Colon (tissue), 2 donors: ENCODE data around the gene TTC9C.
"Not testable (repeated sequence)": the region's sequence is repeated elsewhere in the genome, so short reads cannot be mapped to it uniquely, and the experiment has no call there.

Experiments used
- FAIRE-seq: peaks from 2 replicates; lab custom pipeline; 2012; peaks lifted over from hg19 to GRCh38; lab: Jason Lieb, UNC
- donor health status: control.
- donor health status: control.

Gene TTC9C

DNA sequence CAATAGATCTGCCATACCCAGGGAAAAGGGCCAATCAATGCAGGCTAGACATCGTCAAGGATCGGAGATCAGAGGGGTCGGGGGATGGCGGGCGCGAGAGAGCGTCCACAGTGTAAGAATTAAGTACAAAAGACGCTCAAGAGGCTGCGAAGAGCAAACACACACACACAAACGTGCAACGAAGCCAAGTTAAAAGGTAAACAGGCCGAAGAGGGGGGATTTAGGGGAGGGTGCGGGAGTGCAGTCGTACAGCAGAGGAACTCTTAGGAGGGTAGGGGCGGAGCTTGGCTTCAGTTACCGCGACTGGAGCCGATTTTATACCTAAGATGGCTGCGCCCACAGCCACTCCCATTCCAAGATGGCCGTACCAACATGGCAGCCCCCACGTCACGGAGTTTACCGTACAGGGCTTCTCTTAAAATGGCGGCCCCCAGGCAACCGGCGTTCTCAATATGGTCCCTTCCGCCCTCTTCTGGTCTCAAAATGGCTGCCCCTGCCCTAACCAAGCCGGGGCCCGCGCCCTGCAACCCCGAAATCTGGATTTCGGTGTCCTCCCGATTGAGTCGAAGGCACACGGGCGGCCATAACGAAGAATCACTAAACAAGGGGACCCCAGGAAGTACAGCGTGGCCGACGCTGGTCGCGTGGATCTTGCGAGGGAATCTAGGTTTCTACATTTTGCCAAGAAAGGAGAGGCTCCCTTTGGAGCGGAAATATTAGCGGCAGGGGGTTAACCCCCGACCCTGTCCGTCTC, 18.9 kb upstream of the TTC9C start:
- FAIRE-seq = no peak

GRCh38 chr11:62710001-62710345, 18.3 kb upstream of the TTC9C start:
- FAIRE-seq = no peak

DNA sequence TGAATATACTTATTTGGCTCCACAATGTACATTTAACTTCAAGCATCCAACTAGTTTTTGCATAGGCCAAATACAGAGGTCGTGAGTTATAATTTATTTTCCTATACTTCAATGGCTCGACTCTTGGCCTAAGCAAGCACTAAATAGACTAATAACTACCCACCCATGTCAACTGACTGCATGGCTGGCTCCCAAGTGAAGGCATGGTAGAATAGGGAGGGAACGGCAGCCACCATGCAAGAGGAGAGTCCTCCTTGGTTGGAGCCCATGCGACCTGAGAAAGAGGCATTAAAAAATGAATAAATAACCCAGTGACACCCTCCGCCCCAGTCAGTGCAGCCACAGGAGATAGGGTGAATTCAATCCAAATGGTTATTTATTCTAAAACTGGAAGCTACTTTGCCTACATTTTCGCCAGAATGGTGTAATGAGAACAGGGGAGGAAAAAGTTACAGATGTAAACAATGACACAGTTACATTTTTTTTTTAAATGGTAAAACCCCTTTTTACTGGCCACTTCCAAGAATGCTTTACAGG, 15.9 kb upstream of the TTC9C start:
- no peak for FAIRE-seq

GRCh38 chr11:62712861-62713260, 15.4 kb upstream of the TTC9C start:
- no peak for FAIRE-seq

DNA sequence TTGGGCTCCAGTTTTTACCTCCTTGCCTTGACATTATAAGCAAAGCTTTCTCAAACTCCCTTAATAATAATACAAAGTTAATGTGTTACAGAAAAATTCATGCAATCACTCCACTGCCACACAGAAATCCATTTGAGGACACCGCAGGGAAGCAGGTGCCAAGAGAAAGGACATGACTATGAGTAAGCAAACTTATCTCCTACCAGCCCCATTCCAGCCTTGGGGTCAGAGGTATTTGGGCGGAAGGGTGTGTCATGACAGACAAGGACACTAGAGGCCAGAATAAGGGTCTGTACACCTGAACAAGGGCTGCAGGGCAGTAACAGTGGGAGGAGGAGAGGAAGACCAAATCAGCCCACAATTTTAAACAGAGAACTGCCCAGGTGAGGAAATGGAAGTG, 14.9 kb upstream of the TTC9C start:
- FAIRE-seq = no peak

DNA sequence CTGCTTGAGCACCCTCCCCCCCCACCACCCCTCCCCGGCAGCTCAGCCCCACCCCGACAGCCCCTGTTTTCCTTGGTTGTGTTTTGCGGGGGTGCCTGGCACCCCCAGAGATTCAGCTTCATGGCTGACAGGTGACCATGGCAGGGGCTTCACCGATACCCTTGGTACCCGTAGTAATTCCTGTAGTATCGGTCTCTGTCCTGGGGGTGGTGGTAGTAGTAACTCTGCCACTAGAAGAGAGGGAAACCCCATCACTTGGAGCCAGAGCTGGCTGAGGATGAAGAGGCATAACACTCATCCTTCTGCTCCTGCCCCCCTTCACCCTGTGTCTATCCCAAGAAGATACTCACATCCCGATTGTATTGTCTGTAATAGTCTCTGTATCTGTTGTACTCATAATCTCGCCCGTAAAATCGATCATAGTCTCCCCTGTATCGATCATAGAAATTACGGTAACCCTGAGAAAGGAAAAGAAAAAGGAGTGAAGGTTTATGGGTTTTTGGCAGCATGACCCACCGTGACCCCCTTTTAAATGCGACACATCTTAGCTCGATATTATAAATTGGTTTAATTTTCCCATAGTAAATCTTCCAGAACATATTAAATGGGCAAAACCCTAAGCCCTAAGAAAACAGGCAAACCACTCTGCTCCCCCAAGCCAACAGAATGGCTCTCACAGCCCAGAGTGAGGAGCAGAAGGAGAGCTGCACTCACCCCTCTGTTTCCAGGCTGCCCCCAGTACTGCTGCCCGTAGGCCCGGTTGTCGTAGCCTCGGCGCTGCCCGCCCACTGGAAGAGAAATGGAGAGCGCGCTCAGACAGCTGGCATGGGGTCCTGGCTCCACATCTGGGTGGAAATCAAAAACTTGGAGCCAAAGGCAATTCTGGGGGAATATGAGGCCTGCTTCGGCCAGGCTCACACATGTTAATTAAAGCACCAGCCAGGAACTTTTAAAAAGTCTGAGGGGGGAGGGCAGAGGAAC, 12.8 kb upstream of the TTC9C start:
- FAIRE-seq = no peak

- FAIRE-seq = no peak
Measured at GRCh38 chr11:62716206-62716605, 12.1 kb upstream of the TTC9C start.

GRCh38 chr11:62716816-62717215, 11.5 kb upstream of the TTC9C start:
- FAIRE-seq = no peak

GRCh38 chr11:62719302-62719978, 8.8 kb upstream of the TTC9C start:
- FAIRE-seq = no peak

- FAIRE-seq = no peak
Measured at GRCh38 chr11:62721994-62722393, 6.3 kb upstream of the TTC9C start.

DNA sequence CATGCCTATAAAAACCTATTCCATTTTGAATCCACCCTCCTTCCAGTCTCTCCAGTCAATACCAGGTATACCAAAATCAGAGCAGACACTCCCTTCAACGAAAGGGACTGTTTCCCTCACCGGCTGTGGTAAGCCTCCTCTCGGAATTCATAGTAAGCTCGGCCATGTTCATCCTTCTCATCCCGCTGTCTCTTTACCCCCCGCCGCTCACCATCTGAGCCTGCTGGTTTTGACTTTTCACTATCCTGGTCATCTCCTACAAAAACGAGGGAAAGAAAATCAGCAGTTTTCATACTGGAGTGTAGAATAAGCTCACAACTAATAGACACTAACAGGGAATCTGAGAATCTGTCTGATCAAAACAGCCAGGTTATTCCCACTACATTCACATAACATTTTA, 4.1 kb upstream of the TTC9C start:
- FAIRE-seq = no peak

DNA sequence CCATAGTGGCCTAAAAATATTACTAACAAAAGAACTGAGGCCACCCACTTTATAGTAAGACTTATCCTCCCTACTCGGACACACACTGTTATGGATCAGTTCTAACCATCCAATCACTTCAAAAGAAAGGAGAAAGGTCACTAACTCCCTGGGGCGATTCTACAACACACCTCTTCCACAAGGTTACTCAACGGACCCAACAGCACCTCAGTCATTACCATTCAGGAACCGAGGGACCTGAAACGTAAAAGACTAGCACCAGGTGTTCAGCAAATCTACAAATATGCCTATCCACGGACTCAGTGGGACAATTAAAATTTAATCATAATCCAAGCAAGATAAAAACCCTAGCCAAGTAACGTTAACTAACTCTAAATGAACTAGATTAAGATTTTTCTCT, 2.6 kb upstream of the TTC9C start:
- no peak for FAIRE-seq

DNA sequence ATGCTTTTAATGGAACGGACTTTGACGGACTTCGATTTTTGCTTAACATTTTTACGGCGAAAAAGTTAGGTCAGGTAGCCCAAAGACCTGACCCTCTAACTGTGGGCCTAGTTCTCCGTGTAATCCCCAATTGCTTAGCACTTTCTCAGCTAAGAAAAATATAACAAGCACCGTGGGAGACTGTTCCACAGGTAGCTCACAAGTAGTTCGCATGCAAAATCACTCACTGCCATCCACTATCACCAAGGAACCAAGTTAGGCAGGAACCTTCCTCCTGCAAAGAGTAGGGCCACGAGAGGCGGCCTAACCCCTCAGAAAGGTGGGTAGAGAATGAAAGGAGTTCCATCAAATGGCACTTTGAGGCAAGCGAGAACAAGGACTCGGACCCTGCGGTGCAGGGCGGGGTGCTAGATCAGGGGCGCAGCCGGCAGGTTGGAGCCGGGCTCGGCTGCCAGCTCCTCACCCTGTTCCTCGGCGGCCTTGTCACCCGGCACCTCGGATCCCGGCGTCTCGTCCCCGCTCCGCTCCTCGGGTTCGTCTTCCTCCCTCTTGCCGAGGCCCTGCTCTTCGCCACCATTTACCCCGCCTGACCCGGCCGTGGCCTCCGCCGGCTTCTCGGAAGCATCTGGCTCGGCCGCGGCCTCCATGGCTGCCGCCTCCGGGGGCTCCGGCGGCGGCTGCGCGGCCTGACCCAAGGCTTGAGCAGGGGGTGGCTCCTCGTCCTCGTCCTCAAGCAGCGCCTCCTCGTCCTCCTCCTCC, 2.0 kb upstream of the TTC9C start:
- no peak for FAIRE-seq

- no peak for FAIRE-seq
Measured at GRCh38 chr11:62726915-62727164, 1.4 kb upstream of the TTC9C start.

DNA sequence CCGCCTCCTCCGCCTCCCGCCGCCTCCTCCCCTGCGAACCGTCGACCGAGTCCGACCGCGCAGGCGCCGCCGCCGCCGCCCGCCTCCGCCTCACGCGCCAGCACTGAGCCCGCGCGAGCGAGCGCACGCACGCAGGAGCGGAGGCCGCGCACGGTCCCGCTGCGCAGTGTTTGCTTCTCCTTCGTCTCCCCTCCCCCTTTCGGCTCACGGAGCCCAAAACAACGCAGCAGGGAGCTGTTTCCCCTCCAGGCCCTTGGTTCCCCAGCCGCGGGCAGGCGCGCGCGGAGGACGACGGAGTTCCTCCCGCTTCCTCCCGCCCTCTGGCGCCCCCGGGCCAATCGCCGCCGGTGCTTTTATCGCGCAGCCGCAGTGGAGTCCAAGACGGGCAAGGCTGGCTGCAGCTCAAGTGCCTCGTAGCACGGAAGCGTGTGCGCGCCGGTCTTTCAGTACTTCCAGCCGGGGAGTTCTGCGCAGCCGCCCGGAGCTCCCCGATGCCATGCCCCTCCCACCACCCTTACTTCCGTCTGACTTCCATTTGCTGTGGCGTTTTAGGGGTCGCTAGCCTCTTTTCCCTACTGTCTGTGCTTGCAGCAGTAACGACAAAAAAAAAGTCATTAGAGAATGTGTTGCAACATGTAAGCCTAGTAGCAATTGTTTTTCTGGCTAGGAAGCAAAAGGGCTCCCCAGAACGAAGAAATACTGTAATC, 968 bp upstream of the TTC9C start, which contains the start of gene HNRNPUL2:
HNRNPUL2 (minus strand) TSS at position 293 of the 707 bp plus-strand sequence. CDS start 301 bp downstream, outside the sequence.
- no peak for FAIRE-seq

DNA sequence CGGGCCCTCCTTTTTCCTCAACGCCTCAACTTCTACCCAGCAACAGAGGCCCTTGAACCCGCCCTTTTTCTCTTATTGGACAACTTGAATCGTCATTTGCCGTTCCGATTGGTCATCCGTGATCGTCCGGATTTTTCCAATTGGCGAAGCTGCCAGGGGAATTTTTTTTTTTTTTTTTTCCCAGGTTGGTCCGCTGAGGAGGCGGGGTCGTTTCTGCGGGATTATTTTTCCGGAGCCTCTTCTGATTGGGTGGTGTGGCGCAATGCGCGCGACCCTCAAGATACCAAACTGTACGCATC, 465 bp upstream of the TTC9C start:
- FAIRE-seq = no peak

GRCh38 chr11:62730076-62730475, 1.8 kb downstream of the TTC9C start:
- not testable (repeated sequence) for FAIRE-seq

- no peak for FAIRE-seq
Measured at GRCh38 chr11:62732830-62733229, 4.5 kb downstream of the TTC9C start.

GRCh38 chr11:62737196-62737595, 8.9 kb downstream of the TTC9C start:
- FAIRE-seq = no peak

DNA sequence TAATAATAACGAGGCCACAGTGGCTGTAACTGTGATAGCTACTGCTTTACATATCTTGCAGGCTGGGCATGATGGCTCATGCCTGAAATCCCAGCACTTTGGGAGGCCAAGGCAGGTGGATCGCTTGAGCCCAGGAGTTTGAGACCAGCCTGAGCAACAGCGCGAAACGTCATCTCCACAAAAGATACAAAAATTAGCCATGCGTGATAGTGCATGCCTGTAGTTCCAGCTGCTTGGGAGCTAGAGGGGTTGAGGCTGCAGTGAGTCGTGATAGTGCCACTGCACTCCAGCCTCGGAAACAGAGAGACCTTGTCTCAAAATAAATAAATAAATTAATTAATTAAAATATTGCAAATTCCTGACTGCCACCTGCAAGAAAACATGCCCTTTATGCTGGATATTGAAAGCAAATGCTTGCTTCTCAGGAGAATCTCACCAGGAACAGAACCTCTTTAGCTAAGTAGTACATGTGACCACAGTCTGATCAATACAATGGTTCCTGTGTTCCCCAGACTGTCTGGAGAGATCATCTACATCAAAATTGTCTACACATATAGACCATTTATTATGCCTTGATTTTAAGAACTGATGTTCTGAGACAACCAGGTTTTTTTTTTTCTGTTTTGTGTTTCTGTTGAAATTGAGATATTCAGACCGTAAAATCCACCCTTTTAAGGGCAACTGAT, 19.3 kb downstream of the TTC9C start:
- FAIRE-seq = no peak

DNA sequence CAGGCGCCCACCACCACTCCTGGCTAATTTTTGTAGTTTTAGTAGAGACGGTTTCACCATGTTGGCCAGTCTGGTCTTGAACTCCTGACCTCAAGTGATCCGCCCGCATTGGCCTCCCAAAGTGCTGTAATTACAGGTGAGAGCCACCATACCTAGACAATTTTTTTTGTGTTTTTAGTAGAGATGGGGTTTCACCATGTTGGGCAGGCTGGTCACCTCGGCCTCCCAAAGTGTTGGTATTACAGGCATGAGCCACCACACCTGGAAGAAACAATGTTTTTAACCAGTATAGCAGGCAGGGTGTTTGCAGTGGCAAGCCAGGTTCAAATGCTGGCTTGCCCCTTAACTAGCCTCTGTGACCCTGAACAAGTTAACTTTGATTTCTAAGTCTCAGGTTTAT, 21.6 kb downstream of the TTC9C start:
- not testable (repeated sequence) for FAIRE-seq
